ENCODE measurements around the gene APOBEC3G.

The APOBEC3G gene

DNA sequence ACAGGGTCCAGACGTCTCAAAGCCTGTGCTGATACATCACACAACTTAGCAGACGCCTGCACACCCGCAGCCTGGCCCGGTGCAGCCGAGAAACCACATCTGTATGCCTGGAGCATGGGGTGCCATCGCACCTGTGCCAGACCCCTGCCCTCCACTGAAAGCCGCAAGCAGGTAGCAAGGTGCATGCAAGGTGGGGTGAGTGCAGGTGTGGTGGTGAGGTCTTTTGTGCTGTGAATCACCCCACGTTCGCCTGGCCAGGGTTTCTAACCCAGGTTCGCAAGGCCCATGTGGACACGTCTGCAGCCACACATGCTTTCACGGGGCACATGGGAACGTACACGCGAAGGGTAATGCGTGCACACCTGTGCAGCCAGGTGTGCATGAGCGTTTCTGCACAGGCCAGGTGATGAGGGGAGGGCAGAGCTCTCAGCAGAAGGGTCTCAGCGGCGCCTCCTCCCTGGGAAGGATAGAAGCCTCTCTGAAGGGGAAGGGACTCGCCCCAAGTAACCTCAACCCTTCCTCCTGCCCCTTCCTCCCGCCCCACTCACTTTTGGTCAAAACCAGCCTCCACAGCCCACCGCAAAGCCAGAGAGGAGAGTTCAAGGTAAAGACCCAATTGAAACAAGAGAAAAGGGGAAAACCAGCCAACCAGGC is 55.9 kb downstream of the APOBEC3G start:
- Histone ChIP-seq H3K36me3 (replicated peaks) (no peaks in the 10 kb centered on the region), H3K27me3 (replicated peaks) (peaks cover 3% of the 10 kb centered on the region), H3K27ac (no peak overlapping the region), H3K4me3 (ENCODE audit: low read depth, low read length) (no peak overlapping the region)
- no peak for DNase-seq
- no peak for TF ChIP-seq CTCF (IDR thresholded peaks at IDR 0.05; ENCODE audit: low read depth, low read length, missing control alignments)
- in situ Hi-C loops (cut with HindIII; ENCODE audit: low pct_ligation_motif_present, low sequenced_read_pairs), result no loop called here

- Histone ChIP-seq H3K27ac (no peak overlapping the region), H3K27me3 (replicated peaks) (peaks cover 3% of the 10 kb centered on the region), H3K4me3 (ENCODE audit: low read depth, low read length) (no peak overlapping the region), H3K36me3 (replicated peaks) (no peaks in the 10 kb centered on the region)
- DNase-seq, result no peak
- in situ Hi-C loops (cut with HindIII; ENCODE audit: low pct_ligation_motif_present, low sequenced_read_pairs), result no loop called here
- no peak for TF ChIP-seq CTCF (IDR thresholded peaks at IDR 0.05; ENCODE audit: low read depth, low read length, missing control alignments)
Observed at GRCh38 chr22:39133871-39134270, 56.8 kb downstream of the APOBEC3G start.

DNA sequence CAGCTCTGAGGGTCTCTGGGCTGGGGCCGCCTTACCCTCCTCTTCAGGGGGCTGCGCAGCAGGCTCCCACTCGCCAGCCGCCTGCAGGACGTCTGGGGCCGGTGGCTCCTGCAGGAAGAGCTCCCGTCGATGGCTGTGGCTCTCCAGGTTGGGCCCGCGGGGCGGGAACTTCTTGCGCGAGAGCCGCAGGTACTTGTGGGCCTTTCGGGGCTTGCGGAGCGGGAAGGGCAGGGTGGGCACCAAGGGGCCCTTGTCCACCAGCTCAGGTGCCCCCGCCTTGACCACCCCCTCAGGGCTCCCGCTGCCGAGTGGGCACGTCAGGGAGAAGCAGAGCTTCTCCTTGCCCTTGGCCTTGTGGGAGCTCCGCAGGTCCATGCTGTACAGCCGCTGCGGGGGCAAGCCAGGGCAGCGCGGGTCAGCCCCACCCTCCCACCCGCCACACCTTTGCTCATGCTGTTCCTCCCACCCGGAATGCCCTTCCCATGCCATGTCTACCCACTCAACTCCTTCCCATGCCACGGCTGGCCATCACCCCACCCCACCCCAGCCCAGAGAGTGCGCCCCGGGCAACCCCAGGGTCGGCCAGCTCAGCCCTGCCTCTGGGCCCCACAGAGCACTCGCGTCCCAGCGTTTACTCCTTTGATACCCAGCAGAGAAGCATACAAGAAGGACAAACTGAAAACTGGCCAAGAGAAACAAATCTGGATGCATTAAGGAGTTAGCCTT is 57.5 kb downstream of the APOBEC3G start:
- no peak for TF ChIP-seq CTCF (IDR thresholded peaks at IDR 0.05; ENCODE audit: low read depth, low read length, missing control alignments)
- Histone ChIP-seq H3K27ac (no peak overlapping the region), H3K27me3 (replicated peaks) (peaks cover 3% of the 10 kb centered on the region), H3K4me3 (ENCODE audit: low read depth, low read length) (no peak overlapping the region), H3K36me3 (replicated peaks) (no peaks in the 10 kb centered on the region)
- in situ Hi-C loops (cut with HindIII; ENCODE audit: low pct_ligation_motif_present, low sequenced_read_pairs), result no loop called here
- no peak for DNase-seq

DNA sequence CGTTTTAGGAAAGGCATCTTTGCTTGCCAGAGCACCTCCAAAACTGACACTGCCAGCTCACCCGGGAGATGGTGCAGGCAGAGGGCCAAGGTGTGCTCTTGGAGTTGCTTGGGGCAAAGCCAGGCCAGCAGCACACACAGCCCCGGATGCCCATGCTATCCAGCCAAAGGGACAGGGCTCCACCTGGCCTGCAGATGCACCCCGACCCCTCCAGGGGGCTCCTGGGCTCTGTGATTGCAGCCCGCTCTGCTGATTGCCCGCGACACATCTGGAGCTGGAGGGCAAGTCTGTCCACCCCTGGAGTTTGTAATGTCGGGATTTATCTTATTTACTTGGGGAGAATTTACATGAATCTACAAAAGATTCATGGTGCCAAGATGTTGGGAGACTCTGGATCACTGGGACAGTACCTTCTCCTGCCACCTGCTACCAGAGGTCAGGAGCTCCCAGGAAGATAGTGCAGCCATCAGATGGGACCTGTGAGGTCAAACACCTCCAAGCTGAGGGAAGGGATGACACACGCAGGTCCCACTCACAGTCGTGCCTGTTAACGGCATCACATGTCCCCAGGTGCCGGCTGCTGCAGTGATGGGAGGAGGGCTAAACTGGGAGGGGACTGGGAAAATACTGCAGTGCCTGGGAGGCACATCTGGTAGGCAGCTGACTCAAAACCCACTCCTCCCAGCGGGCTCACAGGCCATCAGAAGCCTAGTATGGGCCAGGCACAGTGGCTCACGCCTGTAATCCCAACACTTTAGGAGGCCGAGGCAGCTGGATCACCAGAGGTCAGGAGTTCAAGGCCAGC is 58.2 kb downstream of the APOBEC3G start:
- in situ Hi-C loops (cut with HindIII; ENCODE audit: low pct_ligation_motif_present, low sequenced_read_pairs), result no loop called here
- peak; percentile 32 for DNase-seq
- peak; percentile 84 for TF ChIP-seq CTCF (IDR thresholded peaks at IDR 0.05; ENCODE audit: low read depth, low read length, missing control alignments)
- H3K36me3 ChIP-seq (replicated peaks), result no peaks in the 10 kb centered on the region
- peaks cover 3% of the 10 kb centered on the region for H3K27me3 ChIP-seq (replicated peaks)
- H3K27ac ChIP-seq, result no peak overlapping the region
- H3K4me3 ChIP-seq (ENCODE audit: low read depth, low read length), result no peak overlapping the region

DNA sequence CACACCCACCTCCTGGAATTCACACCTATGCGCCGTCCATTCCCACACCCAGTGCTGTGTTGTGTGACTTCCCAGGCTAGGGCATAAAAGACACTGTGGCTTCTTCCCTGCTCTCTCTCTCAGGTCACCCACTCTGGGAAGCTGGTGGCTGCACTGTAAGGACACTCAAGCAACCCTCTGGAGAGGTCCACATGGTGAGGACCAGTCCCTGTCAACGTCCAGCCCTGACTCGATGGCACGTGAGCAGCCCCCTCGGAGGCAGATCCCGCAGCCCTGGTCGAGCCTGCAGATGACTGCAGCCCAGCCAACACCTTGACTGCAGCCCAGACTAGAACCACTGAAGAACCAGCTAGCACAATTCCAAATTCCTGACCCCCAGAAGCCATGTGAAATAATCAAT is 59.2 kb downstream of the APOBEC3G start:
- Histone ChIP-seq H3K36me3 (replicated peaks) (no peaks in the 10 kb centered on the region), H3K4me3 (ENCODE audit: low read depth, low read length) (no peak overlapping the region), H3K27ac (no peak overlapping the region), H3K27me3 (replicated peaks) (peaks cover 1% of the 10 kb centered on the region)
- in situ Hi-C loops (cut with HindIII; ENCODE audit: low pct_ligation_motif_present, low sequenced_read_pairs), result no loop called here
- no peak for TF ChIP-seq CTCF (IDR thresholded peaks at IDR 0.05; ENCODE audit: low read depth, low read length, missing control alignments)
- DNase-seq, result no peak

All from brain microvascular endothelial cell (primary cell).